Measurements from ENCODE around the gene ARHGAP6. TPM values are rescaled to one million over a fixed set of nuclear protein-coding genes. Genes with fewer than 3 reads are reported as not detected.
"Not testable (repeated sequence)": the region's sequence is repeated elsewhere in the genome, so short reads cannot be mapped to it uniquely, and the experiment has no call there.

The ARHGAP6 gene
- polyA plus RNA-seq, 1 donor = 15.0 TPM

DNA sequence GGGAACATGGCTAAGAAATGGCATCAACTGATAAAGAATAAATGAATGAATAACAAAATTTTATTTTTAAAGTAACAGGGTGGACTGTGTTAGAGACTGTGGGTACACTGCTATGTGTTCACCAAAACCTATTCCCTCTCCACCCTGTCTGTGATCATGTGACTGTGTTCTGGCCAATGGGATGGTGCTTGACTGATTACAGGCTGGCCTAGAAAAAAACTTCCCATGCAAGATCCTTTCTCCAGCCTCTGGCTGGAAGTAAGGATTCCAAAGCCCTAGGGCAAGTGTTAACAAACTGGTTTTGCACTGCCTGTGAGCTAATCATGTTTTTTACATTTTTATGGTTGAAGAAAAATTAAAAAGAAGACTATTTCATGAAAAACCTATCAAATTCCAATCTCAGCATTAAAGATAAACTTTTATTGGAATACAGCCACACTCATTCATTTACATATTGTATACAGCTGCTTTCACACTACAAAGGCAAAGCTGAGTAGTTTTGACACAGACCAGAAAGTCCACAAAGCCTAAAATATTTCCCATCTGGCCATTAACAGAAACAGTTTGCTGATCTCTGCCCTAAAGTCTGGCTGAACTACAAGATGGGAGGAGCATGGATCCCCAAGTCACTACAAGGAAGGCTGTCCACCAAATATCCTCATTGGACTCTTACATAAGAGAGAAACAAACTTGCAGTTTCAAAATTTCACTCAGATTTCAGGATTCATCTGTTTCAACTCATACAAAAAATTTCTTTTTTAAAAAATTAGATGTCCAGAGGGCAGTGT lies 133.2 kb downstream of the ARHGAP6 start:
- no peak for DNase-seq

DNA sequence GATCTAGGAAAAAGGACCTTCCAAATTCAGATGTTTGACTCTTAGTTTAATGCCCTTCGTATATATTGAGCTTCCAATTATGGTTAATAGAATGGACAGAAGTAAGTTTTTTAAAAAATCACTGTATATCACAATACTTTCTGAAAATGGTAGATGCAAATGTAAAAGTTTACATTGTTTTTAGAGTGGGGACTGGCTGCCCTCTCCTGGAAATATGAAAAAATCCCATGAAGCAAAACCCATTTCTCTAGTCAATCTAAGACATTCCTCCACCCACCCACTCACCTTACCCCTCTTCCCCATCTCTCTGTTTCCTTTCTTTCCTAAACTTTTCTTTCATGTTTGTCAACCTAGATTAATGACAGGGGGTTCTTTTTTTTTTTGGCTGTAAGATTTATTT lies 134.5 kb downstream of the ARHGAP6 start:
- DNase-seq = no peak

- no peak for DNase-seq
These were observed 135.1 kb downstream of the ARHGAP6 start for GRCh38 chrX:11530621-11531020.

DNA sequence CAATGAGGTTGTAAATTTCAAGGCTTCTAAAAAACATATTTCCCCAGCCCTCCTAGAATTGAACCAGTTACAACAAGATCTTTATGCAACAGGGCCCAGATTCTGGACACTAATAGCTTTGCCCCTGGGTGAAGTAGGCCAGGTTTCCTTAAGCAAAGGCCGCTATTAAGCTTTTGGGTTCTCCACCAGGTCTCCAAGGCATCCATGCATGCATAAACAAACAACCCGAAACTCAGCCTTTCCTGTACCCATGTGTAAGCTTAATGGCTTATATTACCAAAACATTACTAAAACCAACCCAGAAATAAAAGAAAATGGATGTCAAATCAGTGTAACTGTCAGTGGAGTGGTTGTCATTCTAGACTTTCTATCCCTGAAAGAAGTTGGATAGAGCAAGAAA lies 137.1 kb downstream of the ARHGAP6 start:
- no peak for DNase-seq

- DNase-seq = no peak
These were observed 140.0 kb downstream of the ARHGAP6 start for GRCh38 chrX:11525685-11526084.

DNA sequence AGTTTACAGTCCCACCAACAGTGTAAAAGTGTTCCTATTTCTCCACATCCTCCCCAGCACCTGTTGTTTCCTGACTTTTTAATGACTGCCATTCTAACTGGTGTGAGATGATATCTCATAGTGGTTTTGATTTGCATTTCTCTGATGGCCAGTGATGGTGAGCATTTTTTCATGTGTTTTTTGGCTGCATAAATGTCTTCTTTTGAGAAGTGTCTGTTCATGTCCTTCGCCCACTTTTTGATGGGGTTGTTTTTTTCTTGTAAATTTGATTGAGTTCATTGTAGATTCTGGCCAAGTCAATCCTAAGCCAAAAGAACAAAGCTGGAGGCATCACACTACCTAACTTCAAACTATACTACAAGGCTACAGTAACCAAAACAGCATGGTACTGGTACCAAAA lies 146.5 kb downstream of the ARHGAP6 start:
- DNase-seq = not testable (repeated sequence)

GRCh38 chrX:11509786-11510185 lies 155.9 kb downstream of the ARHGAP6 start:
- DNase-seq = no peak

DNA sequence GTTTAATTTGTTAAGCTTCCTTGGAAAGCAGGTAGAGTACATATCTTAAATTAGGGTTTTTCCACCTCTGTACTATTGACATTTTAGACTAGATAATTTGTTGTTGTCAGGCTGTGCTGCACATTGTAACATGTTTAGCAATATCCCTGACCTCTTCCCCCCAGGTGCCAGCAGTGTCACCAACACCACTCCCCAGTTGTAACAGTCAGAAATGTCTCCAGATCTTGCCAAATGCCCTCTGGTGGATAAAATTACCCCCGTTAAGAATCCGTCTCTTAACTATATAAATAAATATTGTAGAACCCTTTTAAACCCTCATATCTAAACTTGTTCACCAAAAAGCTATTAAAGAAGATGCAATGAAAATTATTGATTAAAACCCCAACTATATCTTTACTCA lies 161.5 kb downstream of the ARHGAP6 start:
- no peak for DNase-seq

DNA sequence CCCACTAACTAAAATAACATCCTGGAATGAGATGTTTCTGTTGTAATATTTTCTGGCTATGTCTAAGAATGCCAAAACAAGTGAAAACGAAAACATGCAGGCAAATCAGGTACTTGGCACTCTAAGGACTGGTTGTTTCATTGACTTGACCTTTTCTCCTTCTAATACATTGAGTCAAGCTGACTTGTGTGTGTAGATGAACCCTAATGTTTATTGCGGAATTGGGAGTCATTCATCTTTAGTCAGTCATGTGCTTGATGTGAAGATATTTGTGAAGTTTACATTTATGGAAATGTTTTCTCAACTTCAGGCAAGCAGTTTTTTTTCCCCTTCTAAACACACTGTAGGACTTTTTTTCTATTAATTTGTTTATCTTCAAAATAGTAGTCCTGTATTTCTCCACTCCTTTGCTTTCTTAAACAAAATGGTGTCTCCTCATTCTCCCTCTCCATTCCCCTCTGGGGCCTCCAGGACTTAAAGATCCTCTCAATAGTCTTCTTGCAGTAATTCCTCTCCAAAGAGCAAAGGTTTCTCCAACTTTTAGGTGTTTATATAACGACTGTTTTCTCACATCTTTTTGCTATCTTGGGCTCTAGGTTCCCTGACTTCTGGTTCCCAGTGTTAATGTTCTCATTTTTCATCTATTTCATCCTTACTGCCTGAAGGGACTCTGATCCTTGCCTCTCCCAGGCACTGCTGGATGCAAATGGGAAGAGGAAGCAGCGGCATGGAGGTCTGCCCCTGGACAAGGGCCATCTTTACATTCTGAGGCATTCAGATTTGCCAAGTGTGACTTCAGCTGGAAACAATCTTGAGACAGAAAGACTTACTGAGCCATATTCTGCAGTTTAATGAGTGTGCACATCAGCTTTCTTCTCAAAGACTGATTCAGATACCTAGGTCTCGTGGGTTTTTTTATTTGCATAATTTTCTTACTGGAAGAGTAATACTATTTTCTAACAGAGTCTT lies 166.4 kb downstream of the ARHGAP6 start:
- DNase-seq = no peak

GRCh38 chrX:11491375-11491774 lies 174.3 kb downstream of the ARHGAP6 start:
- DNase-seq = not testable (repeated sequence)

- DNase-seq = no peak
These were observed 181.4 kb downstream of the ARHGAP6 start for GRCh38 chrX:11484290-11484689.

DNA sequence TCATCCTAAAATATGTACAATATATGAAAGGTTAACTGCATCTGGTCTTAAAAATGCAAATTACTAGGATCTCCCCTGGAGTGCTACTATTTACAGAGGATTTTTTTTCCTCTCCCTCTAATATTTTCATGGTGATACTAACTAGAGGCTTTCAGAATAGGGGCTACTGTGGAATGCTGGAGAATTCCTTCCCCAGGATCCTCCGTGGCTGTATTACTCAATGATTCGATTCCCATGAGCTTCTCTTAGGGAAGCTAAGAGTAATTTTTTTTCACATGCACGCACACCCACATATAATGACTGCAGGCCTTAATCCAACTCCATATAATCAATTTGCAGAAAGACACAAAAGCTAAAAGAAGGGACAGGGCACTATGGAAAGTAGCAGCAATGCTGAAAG lies 184.7 kb downstream of the ARHGAP6 start:
- no peak for DNase-seq

DNA sequence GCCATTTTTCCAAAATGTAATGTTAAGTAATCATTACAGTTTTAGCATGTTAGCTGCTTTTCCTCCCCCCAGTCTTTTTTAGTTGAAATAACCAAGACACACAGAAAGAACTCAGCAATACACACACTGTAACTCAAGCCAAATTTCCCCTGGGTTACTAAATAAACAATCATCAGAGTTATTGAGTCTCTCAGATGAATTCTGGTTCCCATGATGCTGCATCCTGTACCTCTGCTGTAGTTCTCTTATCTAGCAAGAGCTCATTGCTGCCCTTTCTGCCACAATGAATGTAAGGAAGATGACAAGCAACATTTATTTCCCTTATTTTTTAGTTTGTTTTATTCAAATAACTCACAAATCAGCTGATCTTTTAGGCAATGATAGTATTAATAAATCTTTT lies 185.1 kb downstream of the ARHGAP6 start:
- no peak for DNase-seq

GRCh38 chrX:11478911-11479310 lies 186.8 kb downstream of the ARHGAP6 start:
- DNase-seq = no peak

GRCh38 chrX:11478026-11478425 lies 187.7 kb downstream of the ARHGAP6 start:
- DNase-seq = no peak

DNA sequence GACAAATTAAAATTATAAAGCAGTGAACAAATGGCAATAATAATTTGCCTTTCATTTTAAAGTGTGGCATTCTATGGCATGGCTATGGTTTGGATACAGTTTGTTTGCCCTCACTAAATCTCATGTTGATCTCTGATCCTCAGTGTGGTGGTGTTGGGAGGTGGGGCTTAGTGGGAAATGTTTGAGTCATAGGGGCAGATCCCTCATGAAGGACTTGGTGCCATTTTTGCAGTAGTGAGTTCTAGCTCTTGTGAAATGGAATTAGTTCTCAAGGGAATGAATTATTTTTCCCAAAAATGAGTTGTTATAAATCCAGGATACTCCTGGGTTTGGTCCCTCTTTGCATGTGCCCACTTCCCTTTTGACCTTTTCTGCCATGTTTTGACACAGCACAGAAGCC lies 191.1 kb downstream of the ARHGAP6 start:
- DNase-seq = no peak

GRCh38 chrX:11474021-11474420 lies 191.7 kb downstream of the ARHGAP6 start:
- no peak for DNase-seq

DNA sequence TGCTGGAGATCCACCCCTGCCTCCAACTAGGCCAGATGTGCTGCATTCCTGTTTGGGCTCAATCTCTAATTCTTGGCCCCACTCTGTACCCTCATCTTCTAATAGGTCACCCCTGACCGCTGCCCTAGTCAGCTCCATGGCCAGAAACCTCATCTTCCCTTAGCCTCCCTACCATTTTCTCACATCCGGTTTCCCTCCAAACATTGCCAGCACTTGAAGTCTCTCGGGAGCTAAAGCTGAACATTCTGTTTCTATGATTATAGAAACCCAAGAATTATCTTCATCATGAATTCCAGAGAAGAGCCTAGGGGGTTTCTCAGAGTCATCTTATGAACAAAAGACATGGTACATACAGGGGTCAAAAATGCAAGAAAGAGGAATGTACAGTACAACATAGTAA lies 192.8 kb downstream of the ARHGAP6 start:
- DNase-seq = no peak

DNA sequence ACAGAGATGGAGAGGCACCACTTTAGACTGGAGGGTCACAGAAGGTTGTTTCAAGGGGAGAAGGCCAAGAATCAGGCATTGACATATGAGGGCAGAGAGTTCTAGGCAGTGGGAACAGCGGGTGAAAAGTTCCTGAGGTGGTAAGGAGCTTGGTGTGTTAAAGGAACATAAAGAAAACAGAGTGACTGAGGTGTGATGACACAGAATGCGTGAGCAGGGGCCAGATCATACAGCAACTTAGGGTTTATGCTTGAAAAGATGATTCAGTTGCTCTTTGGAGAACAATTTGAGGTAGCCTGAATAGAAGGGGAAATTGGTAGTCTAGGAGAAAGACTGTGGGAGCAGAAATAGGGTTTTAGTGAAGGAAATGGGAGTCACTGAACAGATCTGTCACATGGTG lies 193.3 kb downstream of the ARHGAP6 start:
- DNase-seq = no peak

DNA sequence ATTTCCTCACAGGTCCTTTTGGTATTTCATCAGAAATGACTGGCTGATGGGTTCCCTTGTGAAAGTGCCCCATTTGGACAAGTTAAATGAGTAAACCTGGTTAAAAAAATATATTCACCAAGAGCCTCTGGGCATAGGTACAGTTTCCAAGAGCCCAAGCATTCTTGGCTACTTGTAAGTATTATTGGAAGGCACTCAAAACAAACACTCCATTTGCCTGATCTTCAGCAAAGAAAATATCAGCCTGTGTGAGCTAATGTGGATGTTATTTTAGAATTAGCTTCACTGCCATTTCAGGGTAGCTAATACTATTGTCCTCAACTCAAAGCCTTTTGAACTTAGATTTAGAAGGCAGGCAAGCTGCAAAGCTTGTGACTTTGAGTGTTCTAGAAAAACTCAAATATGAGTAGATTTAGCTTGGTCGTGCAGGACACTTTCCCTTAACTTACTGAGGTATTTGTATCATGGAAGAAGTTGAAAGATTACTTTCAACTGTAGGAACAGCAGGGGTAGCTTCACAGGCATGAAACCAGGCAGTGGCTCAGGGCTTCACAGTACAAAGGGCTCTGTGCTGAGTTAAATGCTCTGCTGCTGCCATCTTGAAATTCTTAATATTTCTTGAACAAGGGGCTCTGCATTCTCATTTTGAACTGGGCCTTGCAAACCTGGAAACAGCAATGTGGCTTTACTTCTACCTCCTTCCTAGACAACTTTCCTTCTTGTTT lies 195.3 kb downstream of the ARHGAP6 start:
- DNase-seq = no peak

- DNase-seq = no peak
These were observed 199.9 kb downstream of the ARHGAP6 start for GRCh38 chrX:11465648-11466411.

Data from left kidney (tissue), 2 donors.